GM19351 (cell line): ENCODE data around the gene DNM3.

ENCODE experiments used
- ATAC-seq: cut with Tn5 transposase; IDR thresholded peaks from one replicate; pipeline ENCODE4 v1.9.1; 2021; ENCODE audit warnings: mild to moderate bottlenecking, moderate library complexity; ENCODE audit not compliant: unreplicated experiment

Gene DNM3

DNA sequence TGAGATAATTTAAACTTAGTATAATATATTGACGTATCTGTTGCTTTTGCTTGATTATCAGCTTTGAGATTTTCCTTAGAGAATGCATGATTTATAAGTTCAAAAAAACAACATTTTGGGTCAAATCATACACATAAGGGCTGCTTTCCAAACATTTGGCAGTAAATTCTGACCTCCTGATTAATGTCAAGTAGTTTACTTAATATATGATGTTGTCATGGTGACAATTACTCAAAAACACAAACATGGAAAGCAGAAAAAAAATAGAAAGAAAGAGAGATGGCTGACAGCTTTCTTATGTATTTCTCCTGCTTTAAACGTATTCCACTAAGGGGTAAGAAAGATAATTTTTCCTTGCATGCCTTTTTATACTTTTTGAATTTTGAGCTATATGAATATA is 320.9 kb downstream of the DNM3 start:
- ATAC-seq = no peak

DNA sequence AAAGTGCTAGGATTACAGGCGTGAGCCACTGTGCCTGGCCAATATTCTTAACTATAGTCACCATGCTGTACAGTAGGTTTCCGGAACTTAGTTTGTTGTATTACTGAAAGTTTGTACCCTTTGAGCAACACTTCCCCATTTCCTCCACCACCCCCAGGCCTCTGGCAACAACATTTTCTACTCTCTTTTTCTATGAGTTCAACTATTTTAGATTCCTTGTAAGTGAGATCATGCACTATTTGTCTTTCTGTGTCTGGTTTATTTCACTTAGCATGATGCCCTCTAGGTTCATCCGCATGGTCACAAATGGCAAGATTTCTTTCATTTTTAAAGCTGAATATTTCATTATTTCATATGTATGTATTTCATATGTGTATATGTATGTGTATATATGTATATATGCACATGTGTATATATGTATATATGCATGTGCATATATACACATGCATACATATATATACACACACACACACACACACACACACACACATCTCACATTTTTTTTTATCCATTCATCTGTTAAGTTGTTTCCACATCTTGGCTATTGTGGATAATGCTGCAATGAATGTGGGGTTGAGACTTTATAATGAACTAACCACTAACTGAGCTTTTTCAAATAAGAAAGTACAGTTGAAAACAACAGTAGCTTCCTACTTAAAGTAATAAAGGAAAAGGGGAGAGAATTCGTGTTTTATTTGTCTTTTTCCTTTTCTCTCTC is 322.4 kb downstream of the DNM3 start:
- no peak for ATAC-seq

DNA sequence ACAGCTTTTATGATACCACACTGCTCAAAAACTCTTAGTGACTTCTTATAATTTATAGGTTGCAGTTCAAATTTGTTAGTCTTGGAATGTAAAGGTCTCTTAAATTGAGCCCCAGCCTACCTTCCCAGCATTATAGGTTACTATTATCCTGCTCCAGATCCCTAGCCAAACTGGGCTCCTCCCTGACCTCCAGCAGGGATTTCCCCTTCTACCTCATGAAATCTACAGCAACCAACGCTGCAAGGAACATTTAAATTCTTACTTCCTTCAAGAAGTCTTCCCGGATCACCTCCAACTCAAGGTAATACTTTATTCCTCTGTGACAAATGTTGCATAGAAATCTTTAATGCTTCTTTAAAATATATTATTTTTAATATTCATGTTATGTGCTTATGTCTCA is 324.1 kb downstream of the DNM3 start:
- no peak for ATAC-seq

DNA sequence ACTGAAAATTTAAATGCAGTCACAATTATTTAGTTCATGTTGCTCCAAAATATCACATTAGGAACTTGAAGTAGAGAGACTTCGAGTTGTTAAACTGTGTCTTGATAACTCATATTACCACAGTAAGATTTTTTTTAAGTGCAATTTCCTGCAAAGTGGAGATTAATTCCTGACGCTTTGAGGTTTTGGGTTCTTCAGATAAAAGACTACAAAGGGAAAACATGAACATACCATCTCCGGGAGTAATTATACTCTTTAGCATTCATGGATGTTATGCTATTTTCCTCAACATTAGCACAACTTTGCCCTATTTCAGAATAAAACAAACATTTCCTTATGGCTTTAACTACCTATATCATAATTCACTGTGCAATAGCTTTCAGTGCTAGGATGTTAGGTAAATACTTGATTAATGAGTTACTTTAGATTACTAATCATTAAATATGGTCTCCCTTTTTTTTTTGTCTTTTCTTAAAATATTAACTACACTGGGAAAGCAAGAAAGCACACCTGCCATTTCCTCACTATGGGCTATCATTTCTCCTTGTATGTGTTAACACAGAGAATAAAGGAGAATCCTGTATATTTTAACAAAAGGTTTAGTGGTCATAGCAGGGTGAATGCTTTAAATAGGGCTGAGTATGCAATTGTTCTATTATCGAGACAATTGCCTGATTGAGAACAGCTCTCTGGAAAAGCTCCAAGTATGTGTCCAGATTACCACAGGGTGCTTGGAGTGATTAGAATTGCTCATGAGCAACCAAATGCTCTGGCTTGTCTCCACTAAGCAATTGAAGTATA is 326.7 kb downstream of the DNM3 start:
- ATAC-seq = no peak

DNA sequence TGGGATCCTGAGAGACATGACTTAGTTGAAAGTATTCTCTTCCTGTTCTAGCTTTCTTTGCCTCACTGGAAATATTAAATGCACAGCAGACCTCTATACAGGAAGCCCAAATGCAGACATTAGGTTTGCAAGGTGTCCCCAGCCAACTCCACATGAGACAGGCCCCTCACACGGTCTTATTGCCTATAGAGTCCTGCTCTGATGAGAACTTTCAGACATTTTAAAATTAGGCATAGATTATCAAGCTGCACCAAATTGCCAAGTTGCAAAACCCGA is 327.2 kb downstream of the DNM3 start:
- no peak for ATAC-seq

DNA sequence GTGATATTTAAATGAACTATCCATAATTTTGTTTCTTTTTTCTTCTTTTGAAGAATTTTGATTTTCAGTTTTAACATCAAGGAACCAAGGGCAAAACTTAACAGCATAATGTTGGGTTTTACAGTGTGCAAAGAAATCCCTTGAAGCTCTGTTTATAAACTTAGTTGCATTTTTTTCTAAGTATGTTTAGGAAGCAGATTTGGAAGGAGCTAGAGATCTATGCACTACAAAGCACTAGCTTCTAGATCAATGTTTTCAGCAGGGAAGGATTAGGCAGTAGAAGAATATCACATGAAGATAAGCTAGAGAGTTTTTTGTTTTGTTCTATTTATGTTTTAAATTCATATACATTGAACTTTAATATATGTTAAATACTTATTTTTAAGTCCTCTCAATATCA is 328.5 kb downstream of the DNM3 start:
- no peak for ATAC-seq

DNA sequence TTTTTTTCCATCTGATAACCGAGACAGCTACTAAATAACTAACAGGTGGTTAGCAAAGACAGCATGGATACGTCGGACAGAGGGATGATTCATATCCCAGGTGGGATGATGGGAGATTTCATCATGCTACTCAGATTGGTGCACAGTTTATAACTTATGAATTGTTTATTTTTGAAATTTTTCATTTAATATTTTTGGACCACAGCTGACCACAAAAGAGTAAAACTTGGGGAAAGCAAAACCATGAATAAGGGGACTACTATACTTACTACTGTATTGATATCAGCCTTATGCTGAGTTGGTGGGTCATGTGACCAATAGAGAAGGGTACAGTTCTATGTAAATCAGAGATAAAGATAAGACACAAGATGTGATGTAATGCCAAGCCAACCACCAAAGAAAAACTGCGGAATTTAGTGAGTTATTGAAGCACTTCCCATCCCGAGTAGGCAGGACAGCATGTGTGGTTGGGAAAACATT is 331.1 kb downstream of the DNM3 start:
- ATAC-seq = no peak

DNA sequence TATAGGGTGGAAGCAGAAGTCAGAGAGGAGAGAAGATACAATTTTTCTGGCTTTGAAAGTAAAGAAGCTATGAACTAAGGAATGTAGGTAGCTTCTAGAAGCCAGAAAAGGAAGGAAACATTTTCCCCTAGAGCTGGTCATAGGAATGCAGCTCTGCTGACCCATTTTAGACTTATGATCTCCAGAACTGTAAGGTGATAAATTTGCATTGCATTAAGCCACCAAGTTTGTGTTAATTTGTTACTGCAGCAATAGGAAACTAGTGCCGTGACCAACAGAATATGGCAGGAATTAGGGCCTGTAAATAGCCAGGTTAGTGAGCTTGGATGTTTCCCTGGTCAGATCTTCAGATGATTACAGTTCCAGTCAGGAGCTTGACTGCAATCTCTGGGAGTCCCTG is 334.9 kb downstream of the DNM3 start:
- no peak for ATAC-seq

DNA sequence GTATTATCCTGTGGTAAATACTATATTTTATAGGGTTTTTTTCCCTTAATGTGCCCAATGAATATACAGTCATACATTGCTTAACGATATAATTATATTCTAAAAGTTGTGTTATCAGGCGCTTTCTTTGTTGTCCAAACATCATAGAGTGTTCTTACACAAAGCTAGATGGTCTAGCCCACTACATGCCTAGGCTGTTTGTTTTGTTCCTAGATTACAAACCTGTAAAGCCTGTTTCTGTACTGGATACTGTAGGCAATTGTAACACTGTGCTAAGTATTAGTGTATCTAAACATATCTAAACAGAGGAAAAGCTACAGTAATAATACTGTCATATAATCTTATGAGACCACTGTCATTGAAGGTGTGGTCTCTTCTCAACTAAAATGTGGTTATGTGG is 336.6 kb downstream of the DNM3 start:
- ATAC-seq = no peak

DNA sequence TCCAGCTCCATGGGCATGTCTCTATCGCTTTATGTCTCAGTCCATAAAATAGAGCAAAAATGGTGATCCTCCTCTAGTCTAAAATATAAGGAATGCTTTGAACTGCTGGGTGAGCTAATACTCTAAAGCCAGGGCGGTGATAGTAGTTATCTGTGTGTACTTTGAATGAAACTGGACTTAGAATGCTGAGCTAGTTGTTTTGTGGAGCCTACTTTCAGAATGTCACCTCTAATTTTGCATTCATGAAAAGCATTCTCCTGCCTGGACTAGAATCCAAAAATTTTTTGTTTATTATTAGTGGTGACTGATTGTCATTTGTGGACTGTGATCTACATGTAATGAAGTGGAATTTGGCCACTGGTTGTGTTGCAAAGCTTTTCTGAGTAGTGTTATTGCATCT is 337.6 kb downstream of the DNM3 start:
- no peak for ATAC-seq

DNA sequence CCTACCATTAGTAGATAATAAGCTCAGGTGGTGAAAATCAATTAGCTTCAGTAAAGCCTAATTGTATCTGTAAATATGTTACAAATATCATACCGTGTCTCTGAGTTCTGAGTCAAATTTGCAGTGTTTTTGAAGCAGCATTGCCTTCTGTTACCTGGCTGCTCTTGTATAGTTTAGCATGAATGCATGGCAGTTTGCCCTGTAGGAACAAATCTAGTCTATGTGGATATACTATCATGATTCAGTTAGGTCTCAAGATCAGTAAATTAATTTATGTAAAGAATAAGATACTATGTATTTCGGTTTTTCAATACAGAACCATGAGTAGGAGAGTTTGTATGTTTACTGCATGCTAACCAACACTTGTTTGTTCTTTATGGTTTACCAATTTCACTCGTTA is 338.6 kb downstream of the DNM3 start:
- ATAC-seq = no peak

DNA sequence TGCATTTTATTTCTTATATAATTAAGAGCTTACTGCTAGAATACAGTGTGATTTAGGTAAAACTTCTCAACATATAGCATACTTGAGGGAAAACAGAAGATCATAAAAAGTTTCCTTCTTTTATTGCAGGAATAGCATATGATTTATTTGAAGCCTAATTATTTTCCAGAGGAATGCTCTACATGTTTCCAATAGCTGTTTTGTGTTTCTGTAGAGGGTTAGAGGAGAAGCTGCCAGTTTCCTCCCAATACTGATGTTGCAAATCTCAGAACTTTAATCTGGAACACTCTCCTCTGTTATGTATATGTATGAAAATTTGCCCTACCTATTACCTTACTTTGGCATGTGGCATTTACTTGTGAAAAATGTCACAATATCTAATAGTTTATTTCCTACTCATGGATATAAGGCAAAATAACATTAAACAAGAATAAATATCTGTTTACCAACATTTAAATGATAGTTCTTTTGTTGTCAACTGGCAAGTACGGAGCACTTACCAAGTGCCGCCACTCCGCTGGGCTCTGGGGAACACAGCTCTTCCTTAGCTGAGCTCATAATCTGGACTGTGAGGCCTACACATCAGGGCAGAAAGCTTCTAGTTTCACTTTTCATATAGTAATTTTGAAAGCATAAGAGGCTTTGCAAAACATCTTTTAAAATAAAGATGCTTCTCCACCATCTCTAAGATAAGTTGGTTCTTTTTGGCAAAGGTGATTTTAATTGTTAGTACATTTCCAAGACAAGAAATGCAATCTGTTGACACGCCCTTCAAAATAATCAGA is 339.4 kb downstream of the DNM3 start:
- ATAC-seq = peak; percentile 72

DNA sequence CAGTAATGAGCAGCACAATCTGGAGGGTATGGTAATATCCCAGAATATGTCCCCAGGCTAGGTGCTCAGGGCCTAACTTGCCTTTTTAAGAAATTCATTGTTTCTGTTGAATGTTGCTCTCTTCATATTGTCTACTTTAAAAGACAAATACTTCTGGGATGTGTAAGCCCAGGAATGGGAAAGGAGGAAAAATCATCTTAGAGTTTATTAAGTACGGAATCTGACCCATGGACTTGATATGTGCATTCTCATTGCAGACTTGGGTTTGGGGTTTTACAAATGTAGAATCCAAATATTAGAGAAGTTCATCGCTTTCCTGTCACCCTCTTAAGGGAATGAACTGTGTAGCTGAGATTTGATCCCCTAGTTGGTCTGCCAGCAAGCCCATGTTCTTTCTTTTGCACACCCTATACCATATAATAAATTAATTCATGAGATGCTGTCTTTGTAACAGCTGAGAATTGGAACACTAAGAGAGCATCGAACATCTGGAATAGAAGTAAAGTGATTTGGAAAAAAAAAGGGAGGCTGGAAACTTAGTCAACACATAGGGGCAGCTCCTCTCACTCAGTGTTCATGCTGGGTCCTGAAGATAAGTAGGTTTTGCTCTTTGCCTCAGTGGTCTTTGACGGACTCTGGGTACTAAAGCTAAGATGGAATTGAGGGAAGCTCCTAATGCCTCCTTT is 343.4 kb downstream of the DNM3 start:
- ATAC-seq = peak; percentile 3

DNA sequence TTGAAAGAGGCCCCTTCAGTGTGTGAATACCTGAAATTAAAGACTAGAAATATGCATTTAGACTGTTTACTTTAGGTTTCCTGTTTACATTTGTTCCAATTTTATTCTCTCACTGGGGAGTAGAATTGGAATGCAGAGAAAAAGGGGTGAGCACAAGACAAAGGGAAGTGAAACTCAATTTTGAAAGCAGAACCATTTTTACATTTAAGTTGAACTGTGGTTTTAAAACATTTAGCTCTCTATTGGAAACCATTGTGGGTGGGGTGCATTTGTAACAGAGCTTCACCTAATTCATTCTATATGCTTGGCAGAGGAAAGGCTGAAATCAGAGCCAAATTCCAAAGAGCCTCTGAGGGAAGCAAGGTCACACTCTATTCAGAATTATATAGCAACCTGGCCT is 343.9 kb downstream of the DNM3 start:
- ATAC-seq = peak; percentile 65

DNA sequence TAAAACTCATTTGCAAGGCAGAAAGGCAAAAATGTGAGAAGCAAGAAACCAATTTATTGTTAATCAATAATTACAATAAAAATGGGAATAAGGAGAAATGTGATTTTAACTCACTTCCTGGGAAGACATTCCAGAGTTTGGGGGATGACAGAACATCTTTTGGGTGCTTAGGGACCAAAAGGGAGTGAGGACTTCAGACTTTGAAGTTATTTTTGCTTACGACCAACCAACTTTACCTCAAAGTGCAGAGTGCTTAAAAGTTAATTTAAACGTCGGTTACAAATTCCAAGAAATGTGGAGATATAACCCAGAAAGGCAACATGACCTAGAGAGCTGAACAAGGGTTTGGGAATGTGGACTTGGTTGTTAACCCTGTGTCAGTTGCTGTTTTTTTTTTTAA is 344.7 kb downstream of the DNM3 start:
- ATAC-seq = no peak

DNA sequence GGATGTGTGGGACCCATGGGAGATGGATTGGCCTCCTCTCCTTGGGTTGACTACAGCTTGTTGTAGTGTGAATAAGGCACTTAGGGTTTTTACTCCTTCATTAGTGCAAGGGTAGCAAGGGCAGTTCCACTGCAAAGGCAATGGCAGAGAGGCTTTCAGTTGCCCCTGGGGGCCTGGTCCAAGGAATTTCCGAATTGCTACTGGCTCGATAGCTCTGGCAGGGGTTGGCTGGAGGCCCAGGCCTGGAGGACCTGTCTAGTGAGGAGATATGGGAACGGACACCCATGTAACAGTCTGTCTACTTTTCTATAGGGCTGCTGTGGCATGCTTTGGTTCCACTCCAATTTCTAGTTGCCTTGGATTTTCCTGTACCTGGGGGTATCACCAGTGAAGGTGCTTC is 360.3 kb downstream of the DNM3 start:
- no peak for ATAC-seq

DNA sequence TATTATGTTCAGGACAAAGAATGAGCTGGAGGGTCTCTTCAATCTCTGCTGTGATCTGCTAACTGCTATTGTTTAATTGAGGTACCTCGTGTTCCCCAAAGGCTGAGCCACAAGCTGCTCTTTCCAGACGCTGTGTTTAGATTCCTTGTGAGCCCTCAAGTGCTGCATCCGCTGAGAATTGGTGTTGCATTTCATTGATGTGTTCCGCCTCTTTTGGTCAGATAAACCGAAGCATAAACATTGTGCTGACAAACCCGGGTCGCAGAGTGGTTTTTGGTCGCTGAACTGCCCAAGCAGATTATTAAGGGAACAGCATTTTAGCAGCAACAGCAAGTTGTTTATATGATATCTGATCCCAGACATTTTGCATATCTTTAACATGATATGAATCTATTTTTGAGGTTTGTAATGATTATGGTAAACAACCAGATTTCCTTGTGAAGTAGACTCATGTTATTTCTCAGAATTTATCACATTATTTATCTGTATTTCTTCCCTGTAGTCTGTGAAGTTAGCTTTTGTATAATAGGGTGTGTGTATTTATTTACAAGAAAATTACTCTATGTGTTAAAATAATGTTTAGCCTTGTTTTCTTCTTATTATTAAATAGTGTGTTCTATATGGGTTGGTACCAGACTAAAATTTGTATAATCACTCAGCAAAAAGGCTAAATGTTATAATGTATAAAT is 362.0 kb downstream of the DNM3 start:
- ATAC-seq = no peak

DNA sequence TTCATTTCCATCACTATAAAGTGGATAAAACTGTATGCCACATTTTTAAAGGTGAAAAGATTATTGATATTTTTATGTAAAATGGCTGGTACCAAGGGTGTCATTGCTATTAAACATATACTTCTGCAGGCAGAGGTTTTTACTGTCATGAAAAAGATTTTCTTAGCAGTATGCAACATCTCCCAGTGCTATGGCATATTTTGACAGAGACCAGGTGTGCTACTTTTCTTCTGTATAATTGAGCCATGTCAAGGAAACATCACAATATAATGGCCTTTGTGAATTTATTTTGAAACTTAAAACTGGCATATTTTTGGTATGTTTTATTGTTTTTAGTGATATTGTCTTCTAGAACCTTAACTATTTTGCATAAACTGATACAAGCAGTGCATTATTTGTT is 362.6 kb downstream of the DNM3 start:
- no peak for ATAC-seq

DNA sequence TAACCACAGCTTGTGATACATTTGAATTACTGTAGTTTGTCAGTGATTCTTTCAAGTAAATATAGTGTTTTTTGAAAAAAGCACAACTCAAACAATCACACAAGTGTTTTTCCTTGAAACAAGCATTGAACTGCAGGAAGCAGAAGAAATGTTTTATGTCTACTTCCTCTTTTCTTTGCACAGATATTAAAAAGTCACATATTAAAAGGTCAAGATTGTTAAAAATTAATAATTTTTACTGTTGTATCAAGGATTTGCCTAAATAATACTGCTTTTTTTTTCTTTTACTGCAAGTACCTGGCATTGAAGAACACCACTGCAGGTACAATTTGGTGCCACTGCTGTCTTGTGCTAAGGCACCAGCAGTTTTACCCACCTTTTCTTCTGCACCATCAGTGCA is 365.0 kb downstream of the DNM3 start:
- ATAC-seq = no peak

DNA sequence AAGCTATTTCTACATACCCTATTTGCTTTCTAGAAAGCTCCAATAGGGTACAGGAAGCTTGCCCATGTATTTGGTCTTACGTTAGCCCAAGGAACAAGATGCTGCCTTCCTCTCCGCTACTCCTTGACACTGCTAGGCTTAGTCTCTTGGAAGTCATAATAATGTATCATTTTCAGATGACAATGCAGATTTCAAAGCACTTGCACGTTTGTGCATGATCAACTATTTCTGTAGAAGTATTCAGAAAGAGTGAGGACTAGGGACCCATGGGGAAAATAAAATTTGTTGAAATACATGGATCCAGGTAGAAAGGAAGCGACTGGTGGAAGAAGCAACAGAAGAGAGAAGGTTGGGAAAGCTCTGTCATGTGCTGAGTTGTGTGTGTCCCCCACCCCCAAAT is 367.3 kb downstream of the DNM3 start:
- ATAC-seq = no peak

DNA sequence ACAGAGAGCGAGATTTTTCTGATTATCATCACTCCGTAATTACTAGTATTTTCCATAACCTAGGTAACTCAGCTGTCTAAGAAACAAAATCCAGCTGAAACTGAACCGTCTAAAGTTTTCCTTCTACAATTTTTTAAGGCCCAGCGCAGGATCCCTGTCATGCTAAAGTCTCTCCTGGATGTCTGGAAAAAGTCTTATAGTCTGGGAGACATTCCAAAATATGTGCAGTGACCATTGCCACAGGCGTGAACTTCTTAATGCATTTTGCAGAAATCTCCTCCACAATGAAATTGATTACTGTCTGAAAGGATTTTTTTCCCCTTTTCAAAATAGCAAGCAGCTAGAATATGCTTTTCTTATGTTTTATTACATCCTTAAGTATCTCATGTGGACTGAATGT is 369.9 kb downstream of the DNM3 start:
- no peak for ATAC-seq
